Left lung (tissue), 10 donors: ENCODE data around the gene AKT3. TPM values are rescaled to one million over a fixed set of nuclear protein-coding genes. Genes with fewer than 3 reads are reported as not detected.

Source experiments
- ATAC-seq: fragments of 200-7000 bp; cut with Tn5 transposase; one replicate; pipeline ENCODE4 v1.9.1; 2020; ENCODE audit warnings: moderate library complexity
- DNase-seq, 4 donors: peaks; one replicate each; pipeline ENCODE4 v3.0.0-alpha.2; 2013 to 2020
- H3K27ac ChIP-seq, 2 donors: fragments of 200-600 bp; sonication (generic) in 1 of 2; one replicate each; pipeline versions ENCODE4 v1.5.0 to v1.8.0; 2020 to 2021
- H3K27me3 ChIP-seq, 2 donors: fragments of 200-600 bp; sonication (generic) in 1 of 2; one replicate each; pipeline versions ENCODE4 v1.5.0 to v1.8.0; 2020 to 2021
- H3K36me3 ChIP-seq, 2 donors: fragments of 200-600 bp; sonication (generic) in 1 of 2; one replicate each; pipeline versions ENCODE4 v1.5.0 to v1.8.0; 2020 to 2021
- H3K4me1 ChIP-seq, 2 donors: fragments of 200-600 bp; one replicate each; pipeline ENCODE4 v1.8.0; 2021
- H3K4me3 ChIP-seq, 2 donors: fragments of 200-600 bp; sonication (generic) in 1 of 2; one replicate each; pipeline versions ENCODE4 v1.5.0 to v1.8.0; 2020 to 2021; ENCODE audit warnings: mild to moderate bottlenecking in 1 of 2
- H3K9me3 ChIP-seq, 2 donors: fragments of 200-600 bp; sonication (generic) in 1 of 2; one replicate each; pipeline versions ENCODE4 v1.5.0 to v1.8.0; 2020 to 2021
- intact Hi-C, 2 donors: fragments of 100-400 bp; cut with DNase I; formaldehyde crosslinking; loops; one replicate each; pipeline versions ENCODE4 v1.11.2 to v1.14.2; 2022
- polyA plus RNA-seq, 6 donors: library from polyadenylated mRNA; unstranded; fragments of 120-200 nt; gene quantifications; one replicate each; pipeline ENCODE4 v1.2.1, GENCODE V29; 2013; ENCODE audit not compliant: insufficient read length in 6 of 6
- total RNA-seq, 2 donors: library from RNA; stranded (reverse); fragmentation: NEBNext Ultra II Directional; extraction: Animal tissue kit (Norgen Biotek cat#: 25700); gene quantifications; one replicate each; pipeline ENCODE4 v1.2.1, GENCODE V29; 2021
- TF ChIP-seq, protein P1 (sequence below), 2 donors: fragments of 200-600 bp; sonication (generic) in 1 of 2; IDR thresholded peaks; one replicate each; pipeline versions ENCODE4 v1.5.0 to v1.8.0; 2021; ENCODE audit warnings: antibody characterized with exemption in 2 of 2
- donor health status: DM: no; HTN: yes; CAD: no.
- donor health status: DM: no; HTN: no; CAD: no.

Gene AKT3
- total and polyA plus RNA-seq, 8 donors = 24.1 to 44.9 (median 29.4) TPM

DNA sequence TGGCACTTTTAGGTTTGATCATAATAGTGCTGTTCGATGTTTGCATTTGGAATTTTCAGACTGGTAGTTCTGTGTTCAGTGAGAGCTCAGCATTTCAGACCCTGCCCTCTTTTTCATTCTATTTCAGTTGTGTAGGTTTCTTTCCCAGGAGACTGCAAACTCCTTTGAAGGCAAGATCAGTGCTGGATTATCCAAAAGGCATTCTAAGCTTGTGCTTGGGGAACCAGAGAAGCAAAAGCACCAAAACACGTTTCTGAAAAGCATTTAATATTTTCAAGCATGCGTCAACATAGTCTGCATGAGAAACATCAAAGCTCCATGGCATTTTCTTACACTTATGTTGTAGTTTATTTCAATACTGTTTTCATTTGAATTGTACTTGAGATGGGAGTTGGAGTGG lies 302.2 kb downstream of the AKT3 start:
- intact Hi-C loops = no loop called here
- H3K36me3 ChIP-seq = no peaks in the 10 kb centered on the region
- H3K27ac ChIP-seq = no peak overlapping the region
- H3K9me3 ChIP-seq = no peaks in the 10 kb centered on the region
- ATAC-seq = no peak
- H3K27me3 ChIP-seq = no peaks in the 10 kb centered on the region
- no peaks in the 10 kb centered on the region for H3K4me1 ChIP-seq
- no peak overlapping the region for H3K4me3 ChIP-seq
- TF ChIP-seq, protein P1, sequence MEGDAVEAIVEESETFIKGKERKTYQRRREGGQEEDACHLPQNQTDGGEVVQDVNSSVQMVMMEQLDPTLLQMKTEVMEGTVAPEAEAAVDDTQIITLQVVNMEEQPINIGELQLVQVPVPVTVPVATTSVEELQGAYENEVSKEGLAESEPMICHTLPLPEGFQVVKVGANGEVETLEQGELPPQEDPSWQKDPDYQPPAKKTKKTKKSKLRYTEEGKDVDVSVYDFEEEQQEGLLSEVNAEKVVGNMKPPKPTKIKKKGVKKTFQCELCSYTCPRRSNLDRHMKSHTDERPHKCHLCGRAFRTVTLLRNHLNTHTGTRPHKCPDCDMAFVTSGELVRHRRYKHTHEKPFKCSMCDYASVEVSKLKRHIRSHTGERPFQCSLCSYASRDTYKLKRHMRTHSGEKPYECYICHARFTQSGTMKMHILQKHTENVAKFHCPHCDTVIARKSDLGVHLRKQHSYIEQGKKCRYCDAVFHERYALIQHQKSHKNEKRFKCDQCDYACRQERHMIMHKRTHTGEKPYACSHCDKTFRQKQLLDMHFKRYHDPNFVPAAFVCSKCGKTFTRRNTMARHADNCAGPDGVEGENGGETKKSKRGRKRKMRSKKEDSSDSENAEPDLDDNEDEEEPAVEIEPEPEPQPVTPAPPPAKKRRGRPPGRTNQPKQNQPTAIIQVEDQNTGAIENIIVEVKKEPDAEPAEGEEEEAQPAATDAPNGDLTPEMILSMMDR (IDR thresholded peaks at IDR 0.05) = no peak
- no peak for DNase-seq

DNA sequence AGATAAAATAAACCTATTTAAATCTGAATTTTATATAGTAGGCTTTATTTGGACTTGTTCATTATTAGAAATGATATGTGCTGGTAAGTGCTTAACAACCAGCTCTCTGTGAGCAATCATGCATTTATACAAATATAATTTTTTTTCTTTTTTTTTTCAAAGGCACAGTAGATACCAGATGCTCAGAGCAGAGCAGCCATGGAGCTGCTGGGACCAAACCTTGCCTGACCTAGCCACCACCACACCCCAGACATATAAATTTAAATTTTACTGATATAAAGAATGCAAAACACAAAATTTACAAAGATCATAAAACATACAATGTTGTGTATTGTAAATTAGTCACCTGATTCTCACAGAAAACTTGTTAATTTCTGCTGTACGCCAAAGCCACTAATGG lies 303.6 kb downstream of the AKT3 start:
- no peak for ATAC-seq
- Histone ChIP-seq H3K4me1 (no peaks in the 10 kb centered on the region), H3K4me3 (no peak overlapping the region), H3K27me3 (no peaks in the 10 kb centered on the region), H3K27ac (no peak overlapping the region), H3K36me3 (no peaks in the 10 kb centered on the region), H3K9me3 (no peaks in the 10 kb centered on the region)
- TF ChIP-seq, protein P1 (IDR thresholded peaks at IDR 0.05) = no peak
- DNase-seq = no peak
- intact Hi-C loops = no loop called here

DNA sequence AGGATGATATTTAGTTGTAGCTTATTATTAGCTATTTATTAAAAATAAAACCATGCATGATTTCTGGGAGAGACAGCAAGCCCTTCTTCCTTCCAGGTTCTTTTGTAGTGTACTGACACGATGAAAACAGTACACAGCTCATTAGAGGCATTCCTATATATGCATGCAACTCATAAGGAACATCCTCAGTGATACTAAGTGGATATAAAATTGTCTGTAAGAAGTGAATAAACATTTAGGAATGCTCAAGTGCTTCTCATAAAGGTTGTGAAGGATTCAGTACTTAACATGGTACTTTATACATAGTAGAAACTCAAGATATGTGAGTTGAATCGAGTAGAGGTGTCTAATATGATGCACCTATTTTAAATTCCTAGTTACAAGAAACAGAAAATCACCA lies 306.5 kb downstream of the AKT3 start:
- TF ChIP-seq, protein P1 (IDR thresholded peaks at IDR 0.05) = no peak
- Histone ChIP-seq H3K27me3 (no peaks in the 10 kb centered on the region), H3K4me3 (no peak overlapping the region), H3K36me3 (no peaks in the 10 kb centered on the region), H3K4me1 (no peaks in the 10 kb centered on the region), H3K27ac (no peak overlapping the region), H3K9me3 (no peaks in the 10 kb centered on the region)
- intact Hi-C loops = no loop called here
- ATAC-seq (no peak), DNase-seq (no peak)

DNA sequence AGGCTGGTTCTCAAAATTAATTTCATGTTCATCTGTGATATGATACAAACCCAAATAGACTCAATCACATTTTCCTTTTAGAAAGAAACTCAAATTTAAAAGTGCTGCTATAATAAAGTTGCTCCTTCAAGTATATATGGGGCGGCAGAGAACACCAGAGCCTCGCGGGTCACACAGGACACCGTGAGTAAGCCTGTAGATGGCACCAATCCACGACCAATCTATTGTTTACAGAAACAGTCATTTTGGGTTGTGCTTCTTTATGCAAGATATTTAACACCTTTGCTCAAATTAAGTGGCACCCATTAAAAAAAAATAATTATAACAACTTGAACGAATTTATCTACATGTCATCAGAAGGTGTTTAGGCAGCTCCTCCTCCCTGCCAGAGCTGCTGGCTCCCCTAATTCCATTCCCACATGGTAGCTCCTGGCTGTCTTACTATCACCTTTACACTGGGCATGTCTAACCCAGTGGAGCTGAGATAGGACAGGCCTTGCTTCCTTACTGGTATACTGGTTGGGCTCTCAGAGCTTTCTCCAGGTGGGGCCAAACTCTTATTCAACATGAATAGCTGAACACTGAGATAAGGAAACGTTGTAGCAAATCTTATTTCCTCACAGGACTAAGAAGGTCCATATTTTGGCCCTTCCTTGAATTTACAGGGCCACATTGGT lies 307.2 kb downstream of the AKT3 start:
- no peaks in the 10 kb centered on the region for H3K27me3 ChIP-seq
- no peaks in the 10 kb centered on the region for H3K36me3 ChIP-seq
- ATAC-seq (no peak), DNase-seq (no peak)
- intact Hi-C loops = no loop called here
- no peak overlapping the region for H3K4me3 ChIP-seq
- H3K27ac ChIP-seq = no peak overlapping the region
- no peaks in the 10 kb centered on the region for H3K9me3 ChIP-seq
- no peaks in the 10 kb centered on the region for H3K4me1 ChIP-seq
- TF ChIP-seq, protein P1 (IDR thresholded peaks at IDR 0.05) = no peak

DNA sequence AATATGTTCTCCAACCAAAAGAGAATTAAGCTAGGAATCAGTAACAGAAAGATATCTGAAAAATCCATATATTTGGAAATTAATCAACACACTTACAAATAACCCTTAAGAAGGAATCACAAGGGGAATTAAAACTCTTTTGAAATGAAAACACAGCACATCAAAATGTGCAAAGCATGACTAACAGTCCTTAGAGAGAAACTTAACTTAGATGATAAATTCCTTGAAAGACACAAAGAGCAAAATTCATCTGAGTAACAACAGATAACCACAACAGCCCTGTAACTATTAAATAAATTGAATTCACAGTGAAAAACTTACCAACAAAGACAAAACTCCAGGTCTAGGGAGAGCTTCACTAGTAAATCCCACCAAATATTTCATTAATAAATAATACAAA lies 310.4 kb downstream of the AKT3 start:
- Histone ChIP-seq H3K4me3 (no peak overlapping the region), H3K36me3 (no peaks in the 10 kb centered on the region), H3K27me3 (no peaks in the 10 kb centered on the region), H3K4me1 (no peaks in the 10 kb centered on the region), H3K9me3 (no peaks in the 10 kb centered on the region), H3K27ac (no peak overlapping the region)
- intact Hi-C loops = no loop called here
- TF ChIP-seq, protein P1 (IDR thresholded peaks at IDR 0.05) = no peak
- DNase-seq (no peak), ATAC-seq (no peak)
